Measurements from ENCODE around the gene IL37.
A peak's percentile ranks its signal among the peaks of the same experiment; 100 is the strongest.

IL37 gene, protein sequence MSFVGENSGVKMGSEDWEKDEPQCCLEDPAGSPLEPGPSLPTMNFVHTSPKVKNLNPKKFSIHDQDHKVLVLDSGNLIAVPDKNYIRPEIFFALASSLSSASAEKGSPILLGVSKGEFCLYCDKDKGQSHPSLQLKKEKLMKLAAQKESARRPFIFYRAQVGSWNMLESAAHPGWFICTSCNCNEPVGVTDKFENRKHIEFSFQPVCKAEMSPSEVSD

GRCh38 chr2:112910865-112911264 is at the start of gene IL37:
Gene IL37, plus strand, starts transcription at chr2:112911165. Its CDS starts 1,848 bp downstream, at chr2:112913013.
- no peak for DNase-seq (ENCODE audit: low read depth in 2 of 2)

GRCh38 chr2:112864072-112864471 is 46.9 kb upstream of the IL37 start:
- no peak for DNase-seq (ENCODE audit: low read depth in 2 of 2)

DNA sequence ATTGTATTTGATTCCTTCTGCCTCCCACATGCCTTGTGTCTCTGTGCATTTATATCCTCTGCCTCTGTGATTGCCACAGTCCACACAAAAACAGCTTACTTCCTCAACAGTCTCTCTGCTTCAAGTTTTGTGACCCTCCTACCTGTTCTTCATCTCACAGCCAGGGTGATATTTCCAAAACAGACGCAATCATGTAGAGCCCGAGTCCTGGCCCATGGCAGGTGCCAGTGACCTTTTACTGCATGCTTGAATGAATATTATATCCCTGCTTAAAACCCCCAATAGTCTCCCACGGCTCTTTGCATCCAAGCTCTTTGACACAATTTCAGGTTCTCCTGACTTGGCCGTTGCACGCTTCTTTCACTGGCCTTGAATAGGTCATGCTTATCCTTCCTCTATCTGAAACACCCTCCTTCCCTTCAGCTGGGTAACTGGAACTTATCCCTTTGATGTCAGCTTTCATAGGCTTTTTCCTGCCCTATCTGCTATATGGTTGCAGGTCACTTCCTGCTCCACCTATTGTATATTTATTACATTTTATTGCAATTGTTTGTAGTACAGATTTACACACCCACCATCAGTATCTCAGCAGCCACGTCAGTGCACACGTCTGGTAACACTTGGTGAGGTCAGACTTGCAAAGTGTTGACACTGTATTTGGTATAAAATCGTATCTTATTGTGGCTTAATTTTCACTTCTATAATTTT is 44.7 kb upstream of the IL37 start:
- DNase-seq (ENCODE audit: low read depth in 2 of 2) = no peak

DNA sequence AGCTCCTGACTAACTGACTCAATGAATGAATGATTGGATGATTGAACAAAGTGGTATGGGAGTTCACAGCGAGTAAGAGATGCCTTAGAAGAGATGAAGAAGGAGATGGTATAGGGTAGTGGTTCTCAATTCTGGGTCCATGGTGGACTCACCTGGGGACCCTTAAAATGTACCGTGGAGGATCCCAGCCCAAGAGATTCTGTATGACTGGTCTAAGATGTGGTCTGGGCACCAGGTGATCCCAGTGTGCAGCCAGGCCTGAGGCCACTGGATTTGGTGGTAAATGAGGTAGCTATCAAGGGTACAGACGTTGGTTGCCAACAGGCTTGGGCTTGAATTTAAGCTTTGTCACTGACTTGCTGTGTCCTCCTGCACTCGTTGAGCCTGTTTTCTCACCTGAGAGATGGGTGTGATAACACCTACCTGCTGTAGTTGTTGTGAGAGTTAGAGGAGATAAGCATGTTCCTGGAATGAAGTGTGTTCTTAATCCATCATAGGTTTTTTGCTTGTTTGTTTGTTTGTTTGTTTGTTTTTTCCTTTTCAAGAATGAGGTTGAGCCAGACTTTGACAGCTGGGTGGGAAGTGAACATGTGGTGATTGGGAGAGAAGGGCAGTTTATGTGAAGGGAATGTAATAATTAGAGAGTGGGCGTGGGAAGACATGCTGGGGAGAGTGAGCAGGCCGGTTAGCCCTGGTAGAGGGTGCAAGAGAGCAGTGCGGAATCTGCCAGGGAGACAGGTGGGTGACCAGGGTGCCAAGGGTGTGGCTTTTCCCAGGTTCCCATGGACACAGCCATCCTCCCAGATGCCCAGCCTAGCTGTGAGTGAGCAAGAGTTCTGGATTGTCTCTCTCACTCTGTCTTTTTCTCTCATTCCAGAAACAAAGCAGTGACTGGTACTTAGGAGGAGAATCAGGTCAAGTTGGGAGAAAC is 43.0 kb upstream of the IL37 start:
- DNase-seq (ENCODE audit: low read depth in 2 of 2) = no peak

- DNase-seq (ENCODE audit: low read depth in 2 of 2) = peak; percentile 53 to 59
Observed at GRCh38 chr2:112869258-112869842, 41.6 kb upstream of the IL37 start.

DNA sequence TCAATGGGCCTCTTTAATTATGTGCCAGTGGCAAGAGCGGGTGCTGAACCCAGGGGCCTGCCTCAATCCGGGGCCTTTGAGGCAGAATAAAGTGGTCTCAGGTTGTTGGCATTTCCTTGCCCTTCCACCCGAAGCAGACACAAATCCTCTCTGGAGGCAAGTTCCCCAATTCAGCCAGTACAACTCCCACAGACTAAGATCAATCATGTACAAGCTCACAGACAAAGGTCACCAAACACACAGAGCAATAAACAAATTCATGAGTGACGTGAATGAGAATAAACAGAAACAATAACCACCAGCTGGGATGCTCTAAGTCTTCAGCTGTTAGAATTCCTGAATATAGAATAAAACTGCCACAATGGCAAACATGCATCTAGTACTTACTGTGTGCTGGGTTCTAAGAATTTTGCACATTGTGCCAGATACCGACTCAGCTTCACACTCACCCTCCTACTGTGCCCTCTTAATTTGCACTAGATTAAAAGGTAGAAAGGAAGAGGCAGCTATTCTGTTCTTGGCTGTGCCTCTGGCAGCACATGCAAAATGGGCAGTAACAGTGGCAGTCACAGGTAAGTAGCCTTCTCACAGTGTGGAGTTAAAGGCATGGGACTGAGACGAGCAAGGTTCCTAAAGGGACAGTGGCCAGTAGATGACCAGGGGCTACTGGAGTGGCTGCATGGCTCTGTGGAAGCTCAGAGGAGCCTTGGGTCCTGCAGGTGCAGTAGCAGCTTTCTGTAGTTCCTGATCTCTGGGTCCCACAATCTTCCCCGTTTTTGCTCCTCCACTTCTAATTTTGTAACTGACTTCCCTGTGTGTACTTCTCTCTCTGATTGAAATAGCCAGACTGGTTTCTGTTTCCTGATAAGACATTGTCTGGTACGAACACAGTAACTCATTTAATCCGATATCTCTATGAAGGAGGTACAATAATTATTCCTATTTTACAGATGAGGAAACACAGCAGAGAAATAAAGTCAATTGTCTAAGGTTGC is 39.8 kb upstream of the IL37 start:
- no peak for DNase-seq (ENCODE audit: low read depth in 2 of 2)

DNA sequence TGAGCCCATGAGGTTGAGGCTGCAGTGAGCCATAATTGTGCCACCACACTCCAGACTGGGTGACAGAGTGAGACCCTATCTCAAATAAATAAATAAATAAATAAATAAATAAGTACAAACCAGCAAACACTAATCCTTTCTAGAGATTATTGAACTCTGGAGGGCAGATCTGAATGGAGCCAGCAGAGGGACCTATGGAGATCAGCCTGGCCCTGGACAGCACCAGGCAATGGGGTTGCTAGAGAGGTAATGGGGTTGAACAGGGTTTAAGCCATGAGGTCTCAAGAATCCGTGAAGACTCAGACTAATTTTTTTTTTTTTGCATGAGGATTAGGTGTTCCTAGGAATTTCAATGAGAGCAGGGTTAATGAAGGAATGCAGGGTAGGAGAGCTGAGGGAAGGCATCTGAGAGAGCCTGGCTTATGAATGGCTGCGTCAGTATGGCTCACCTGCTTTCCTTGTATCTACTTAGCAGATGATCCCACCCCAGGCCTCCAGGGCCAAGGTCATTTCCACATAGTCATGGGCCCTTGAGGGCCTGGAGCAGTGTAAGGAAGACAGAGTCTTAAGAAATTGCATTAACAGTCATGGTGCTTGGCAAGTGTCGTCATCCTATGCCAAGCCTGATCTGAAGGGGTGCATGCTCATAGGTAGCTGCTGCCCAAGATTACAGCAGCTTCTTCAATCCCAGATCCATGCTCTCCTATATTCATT is 34.6 kb upstream of the IL37 start:
- no peak for DNase-seq (ENCODE audit: low read depth in 2 of 2)

GRCh38 chr2:112876971-112877361 is 34.0 kb upstream of the IL37 start:
- DNase-seq (ENCODE audit: low read depth in 2 of 2) = no peak

DNA sequence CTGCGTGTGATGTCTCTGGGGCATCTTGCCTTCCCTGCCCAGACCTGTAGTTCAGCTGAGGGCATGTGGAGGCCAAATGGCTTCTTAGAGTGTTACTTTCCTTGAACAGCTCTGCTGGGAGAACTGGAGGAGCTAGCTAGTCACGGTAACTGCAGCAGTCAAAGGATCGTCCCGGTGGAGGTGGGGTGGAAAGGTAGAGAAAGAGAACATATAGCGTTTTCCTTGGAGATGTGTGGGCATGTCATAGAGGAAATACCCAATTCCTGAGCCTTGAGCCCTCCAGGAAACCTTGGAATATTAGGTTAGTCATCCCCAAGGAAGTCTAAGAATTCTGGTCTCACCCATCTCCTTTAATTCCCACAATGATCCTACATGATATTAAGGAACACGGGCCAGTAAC is 33.5 kb upstream of the IL37 start:
- DNase-seq (ENCODE audit: low read depth in 2 of 2) = no peak

GRCh38 chr2:112879491-112880041 is 31.4 kb upstream of the IL37 start:
- DNase-seq (ENCODE audit: low read depth in 2 of 2) = no peak

DNA sequence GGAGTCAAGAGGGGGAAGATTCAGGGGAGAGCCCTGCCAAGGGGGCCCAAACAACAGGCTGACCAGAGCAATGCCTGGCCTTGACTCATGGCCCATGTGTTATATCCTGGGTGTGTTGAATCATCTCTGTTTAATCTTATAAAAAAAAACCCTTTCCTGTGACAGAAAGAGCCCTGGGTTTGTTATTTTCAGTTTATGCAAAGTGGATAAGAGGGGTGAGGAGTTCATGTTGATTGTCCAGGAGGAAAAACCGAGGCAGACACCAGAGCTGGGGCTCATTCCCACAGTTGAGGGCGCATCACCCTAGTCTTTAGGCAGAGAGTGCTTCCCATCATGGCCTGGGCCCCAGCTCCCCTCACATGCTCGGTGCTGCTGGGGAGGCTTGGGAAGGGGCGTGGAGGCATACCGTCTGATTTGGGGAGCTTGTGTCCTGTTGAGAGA is 30.9 kb upstream of the IL37 start:
- DNase-seq (ENCODE audit: low read depth in 2 of 2) = no peak

DNA sequence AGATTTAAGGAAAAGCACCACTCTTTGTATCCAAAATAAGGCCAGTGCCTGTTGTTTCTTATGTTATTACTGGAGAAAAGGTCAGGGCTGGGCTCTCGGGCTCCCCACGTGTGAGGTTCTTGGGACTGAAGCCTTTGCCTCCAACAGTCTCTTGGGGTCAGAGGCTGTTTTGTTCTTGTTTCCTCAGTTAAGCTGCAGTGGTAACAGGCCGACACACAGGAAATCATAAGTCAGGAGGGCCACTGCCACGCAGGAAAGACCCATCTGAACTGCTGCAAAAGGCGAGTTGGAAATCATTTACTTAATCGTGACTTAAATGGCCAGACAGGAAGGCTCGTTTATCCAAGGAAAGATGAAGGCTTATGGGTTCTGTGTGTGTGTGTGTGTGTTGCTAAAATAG is 30.3 kb upstream of the IL37 start:
- DNase-seq (ENCODE audit: low read depth in 2 of 2) = no peak

DNA sequence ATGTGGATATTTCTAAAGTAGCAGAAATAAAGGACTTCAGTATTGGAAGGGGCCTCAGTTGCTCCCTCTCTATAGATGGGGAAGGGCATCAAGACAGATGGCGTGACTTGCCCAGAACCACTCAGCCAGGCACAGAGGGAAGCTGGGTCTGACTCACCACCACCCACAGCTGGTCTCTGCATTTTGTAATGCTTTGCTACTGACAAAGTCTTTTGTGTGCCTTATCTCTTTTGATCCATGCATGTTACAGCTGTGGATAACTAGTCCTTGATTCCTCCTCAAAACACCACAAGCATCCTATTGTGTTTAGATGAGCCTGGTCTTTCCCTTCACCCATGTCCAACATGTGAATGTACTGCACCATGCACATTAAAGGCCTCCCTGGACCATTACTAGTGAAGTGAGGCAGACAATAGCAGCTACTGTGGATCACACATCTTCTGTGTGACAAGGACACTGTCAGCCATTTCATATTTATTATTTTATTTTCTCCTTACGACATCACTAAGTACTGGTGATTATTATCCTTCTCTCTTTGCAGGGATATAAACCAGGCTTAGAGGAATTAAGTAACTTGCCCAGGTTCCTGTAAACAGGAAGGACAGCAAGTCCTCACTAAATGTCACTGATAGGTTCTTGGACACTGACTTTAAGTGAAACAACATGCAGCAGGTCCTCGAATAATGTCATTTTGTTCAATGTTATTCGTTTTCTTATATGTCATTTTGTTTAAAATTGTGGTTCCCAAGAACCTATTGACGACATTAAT is 29.6 kb upstream of the IL37 start:
- DNase-seq (ENCODE audit: low read depth in 2 of 2) = peak in 1 of 2 experiments; percentile 12

GRCh38 chr2:112883669-112884068 is 27.3 kb upstream of the IL37 start:
- no peak for DNase-seq (ENCODE audit: low read depth in 2 of 2)

DNA sequence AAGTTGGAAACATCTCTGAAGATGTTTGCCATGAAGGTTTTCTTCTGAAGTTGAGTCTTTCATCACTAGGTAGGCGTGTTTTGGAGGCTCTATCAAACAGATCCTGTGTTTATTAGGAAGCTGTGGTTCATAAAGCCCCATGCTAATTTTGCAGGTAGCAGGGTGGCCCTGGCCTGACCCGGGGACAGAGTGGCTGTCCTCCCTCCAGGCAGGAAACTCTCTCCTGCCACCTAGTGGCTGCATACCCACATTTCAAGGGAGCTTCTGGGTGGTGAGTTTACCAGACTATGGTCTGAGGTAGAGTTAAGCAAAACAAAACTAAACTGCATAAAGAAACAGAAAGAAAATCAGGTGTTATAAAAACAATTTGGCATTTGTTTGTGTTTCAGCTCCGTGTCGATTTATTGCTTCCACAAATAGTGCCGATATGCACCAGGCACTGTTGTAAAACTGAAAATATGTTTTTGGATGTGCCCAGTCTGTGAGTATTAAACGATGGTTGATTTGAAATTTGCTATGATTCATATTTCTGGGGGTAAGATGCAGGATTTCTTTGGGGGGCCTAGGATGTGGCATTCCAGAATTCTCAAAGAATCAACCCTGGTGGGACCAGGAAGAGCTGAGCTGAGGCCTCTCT is 26.0 kb upstream of the IL37 start:
- DNase-seq (ENCODE audit: low read depth in 2 of 2) = no peak

GRCh38 chr2:112885506-112885902 is 25.5 kb upstream of the IL37 start:
- DNase-seq (ENCODE audit: low read depth in 2 of 2) = no peak

DNA sequence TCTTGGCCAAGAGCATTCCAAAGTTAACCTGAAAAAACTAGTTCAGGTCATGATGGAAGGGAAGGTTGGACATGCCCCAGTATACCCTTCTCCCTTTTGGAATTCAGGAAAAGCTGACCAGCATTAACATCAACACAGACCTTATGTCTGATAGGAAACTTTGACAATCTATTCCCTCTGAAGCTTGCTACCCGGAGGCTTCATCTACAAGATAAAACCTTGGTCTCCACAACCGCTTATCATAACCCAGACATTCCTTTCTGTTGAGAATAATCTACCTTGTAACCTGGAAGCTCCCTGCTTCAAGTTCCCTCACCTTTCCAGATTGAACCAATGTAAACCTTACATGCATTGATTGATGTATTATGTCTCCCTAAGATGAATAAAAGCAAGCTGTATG is 24.7 kb upstream of the IL37 start:
- no peak for DNase-seq (ENCODE audit: low read depth in 2 of 2)

DNA sequence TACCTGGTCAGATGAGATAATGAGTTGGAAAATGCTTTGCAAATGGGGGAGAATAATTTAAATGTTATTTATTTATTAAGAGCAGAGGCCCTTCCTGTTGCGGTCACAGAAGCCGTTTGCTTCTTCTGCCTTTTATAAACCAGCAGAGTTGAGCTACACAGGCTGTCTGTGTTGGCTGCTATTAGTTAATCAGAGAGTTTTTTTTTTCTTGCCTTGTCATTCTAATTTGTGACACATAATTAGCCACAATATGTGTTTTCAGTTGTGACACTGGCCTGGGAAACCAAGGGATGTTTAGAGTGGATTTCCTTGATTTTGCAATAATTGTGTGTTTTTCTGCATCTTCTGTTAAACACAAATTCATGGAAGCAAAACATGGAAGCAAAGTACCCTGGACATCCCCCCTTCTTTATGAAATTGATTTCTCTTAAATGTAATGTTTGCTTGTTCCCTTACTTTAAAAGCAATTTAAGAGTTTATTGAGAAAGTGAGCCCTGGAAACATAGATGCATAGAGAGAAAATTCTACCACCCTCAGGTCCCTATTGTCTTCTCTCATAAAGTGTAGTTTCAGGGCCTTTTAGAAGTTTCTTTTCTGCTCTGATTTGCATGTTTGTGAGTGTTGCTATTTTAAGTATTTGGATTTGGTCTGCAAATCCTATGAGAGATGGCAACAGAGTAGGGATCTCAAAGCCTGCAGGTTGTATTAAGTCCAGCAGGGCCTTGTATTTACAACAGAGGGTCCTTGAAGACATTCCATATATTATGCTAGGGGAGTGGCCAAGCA is 22.8 kb upstream of the IL37 start:
- no peak for DNase-seq (ENCODE audit: low read depth in 2 of 2)
